ENCODE results near the gene CDK11A. TPM values are rescaled to one million over a fixed set of nuclear protein-coding genes. Genes with fewer than 3 reads are reported as not detected.
"Not testable (repeated sequence)": the region's sequence is repeated elsewhere in the genome, so short reads cannot be mapped to it uniquely, and the experiment has no call there.

Gene CDK11A
- total RNA-seq, 1 experiment from 2014 or later, result 2.6 TPM

DNA sequence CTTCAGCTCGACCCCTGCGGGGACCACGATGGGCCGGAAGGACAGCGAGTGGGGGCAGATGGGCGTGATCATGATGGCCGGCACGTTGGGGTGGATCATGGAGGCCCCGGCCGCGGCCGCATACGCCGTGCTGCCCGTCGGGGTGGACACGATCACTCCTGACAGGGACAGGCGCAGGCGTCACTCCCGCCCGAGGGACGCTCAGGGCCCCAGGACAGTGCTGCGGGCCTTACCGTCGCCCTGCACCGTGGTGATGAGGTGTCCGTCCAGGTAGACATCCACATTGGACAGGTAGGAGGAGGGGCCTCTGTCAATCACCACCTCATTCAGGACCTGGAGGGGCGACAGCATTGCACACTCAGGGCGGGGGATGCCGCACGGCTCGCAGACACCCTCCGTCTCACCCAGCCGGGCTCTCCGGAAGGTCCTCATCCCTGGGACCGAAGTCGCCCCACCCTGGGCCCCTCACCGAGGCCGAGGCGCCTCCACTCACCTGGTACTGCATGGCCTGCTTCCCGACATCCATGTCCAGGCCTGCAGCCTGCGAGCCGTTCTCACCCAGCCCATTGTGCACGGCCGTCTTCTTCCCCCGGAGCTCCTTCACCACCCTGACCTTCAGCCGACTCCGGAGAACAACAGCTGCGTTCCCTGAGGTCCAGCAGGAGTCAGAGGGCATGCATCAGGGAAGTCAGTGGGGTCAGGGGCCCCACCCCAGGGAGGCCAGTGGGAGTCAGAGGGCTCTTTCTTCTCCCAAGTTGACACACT lies 30.1 kb upstream of the CDK11A start:
- DNase-seq (ENCODE audit: low read depth), result no peak

GRCh38 chr1:1753607-1754005 lies 29.4 kb upstream of the CDK11A start:
- no peak for DNase-seq (ENCODE audit: low read depth)

GRCh38 chr1:1752636-1753606 lies 28.8 kb upstream of the CDK11A start:
- no peak for DNase-seq (ENCODE audit: low read depth)

- no peak for DNase-seq (ENCODE audit: low read depth)
These were observed 28.0 kb upstream of the CDK11A start for GRCh38 chr1:1752190-1752589.

- DNase-seq (ENCODE audit: low read depth), result not testable (repeated sequence)
These were observed 25.8 kb upstream of the CDK11A start for GRCh38 chr1:1749941-1750340.

GRCh38 chr1:1748686-1749321 lies 24.6 kb upstream of the CDK11A start:
- no peak for DNase-seq (ENCODE audit: low read depth)

GRCh38 chr1:1746566-1746909 lies 22.4 kb upstream of the CDK11A start:
- DNase-seq (ENCODE audit: low read depth), result not testable (repeated sequence)

GRCh38 chr1:1745651-1746565 lies 21.8 kb upstream of the CDK11A start:
- peak; percentile 38 for DNase-seq (ENCODE audit: low read depth)

DNA sequence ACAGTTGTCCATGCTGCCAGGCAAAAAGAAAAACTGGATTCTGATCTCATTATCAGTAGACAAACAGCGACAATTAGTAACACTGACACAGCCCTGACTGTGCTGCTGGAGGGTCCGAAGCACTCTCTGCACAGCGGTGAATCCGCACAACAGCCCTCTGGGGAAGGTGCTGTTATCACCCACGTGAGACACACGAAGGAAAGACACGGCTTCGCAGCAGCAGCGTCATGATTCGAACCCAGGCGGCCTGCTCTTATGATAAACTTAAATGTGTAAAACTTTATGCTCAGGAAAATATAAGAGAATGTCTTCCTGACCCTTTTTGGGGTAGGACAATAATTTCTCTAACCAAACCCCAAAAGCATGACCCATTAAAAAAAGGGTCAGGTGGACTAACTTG lies 18.4 kb upstream of the CDK11A start:
- not testable (repeated sequence) for DNase-seq (ENCODE audit: low read depth)

- peak; percentile 95 for DNase-seq (ENCODE audit: low read depth)
These were observed 16.9 kb upstream of the CDK11A start for GRCh38 chr1:1741013-1741412.

DNA sequence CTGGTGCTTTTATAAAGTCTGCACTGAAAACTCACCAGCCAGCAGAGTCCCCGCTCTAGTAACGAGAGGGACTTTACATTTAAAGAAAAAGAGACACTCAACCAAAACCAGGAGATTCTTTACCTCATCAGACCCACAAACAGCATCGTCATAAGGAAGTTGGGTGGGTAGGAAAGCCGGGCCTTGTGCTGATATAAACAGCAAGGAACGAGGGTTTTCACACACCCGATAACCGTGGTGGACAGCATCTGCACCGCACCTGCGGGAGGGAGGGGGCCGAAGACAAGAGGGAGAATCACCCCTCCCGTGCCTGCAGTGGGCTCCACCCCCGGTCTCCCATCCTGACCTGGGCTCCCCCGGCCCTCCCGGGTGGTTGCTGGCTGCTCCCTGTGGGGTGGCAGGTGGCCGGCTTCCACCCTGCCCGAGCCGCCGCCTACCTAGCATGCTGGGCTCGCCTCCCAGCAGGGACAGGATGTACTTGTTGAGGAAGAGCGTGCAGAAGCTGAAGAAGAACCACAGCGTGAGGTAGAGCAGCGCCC lies 14.7 kb upstream of the CDK11A start:
- DNase-seq (ENCODE audit: low read depth), result not testable (repeated sequence)

DNA sequence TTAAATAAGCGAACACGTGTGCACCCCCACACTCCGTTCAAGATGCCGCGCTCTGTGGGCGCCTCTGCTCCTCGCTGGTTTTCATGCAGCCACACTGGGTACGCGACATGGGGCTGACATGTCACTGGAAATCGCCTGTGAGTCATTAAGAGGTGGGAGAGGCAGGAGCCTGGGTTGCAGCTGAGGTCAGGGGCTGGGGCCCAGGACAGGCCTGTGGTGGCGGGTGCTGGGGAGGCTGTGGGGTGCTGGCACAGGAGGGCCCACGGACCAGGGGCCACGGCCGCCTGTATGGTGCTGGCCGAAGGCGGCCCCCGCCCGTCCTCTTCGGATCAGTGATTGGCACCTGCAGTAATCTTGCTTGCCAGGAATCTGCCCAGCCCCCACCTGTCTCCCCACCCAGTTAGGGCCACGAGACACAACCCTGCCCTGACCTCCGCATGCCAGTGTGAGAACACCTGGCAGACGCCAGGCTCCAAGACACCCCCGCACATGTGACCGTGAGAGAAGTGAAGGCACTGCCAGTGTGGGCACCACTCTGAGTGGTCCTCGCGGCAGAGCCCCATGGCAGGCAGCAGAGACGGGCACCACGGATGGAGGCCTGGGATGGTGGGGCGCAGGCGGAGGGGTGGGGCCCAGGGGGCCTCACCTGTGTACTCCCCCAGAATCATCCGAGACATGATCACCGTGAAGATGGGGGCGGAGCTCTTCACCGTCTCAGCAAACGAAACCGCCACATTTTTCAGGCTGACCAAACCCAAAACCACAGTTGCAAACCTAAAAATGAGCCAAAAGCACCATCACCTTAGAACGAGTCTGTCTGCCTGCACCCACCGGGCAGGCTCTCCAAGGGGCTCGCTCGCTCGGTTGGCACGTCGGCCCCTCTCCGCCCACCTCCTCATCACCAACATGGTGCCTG lies 13.8 kb upstream of the CDK11A start:
- not testable (repeated sequence) for DNase-seq (ENCODE audit: low read depth)

DNA sequence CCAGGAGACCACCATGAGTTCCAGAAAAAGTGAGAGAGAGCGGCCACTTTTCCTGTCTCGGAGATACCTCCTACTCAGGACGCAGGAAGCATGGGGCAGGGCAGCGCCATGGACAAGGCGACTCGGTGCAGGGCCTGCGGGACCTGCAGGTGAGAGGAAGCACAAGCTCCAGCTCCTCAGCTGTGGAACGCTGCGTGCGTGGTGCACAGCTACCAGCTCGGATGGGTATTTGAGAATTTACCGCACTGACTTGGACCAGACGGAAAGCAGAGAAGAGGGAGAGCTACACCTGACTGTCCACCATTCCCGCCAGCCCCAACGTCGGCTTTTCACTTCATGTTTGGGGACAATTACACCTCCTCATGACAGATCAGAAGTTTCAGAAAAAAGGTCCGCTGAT lies 8.2 kb upstream of the CDK11A start:
- no peak for DNase-seq (ENCODE audit: low read depth)

GRCh38 chr1:1730870-1731269 lies 6.7 kb upstream of the CDK11A start:
- DNase-seq (ENCODE audit: low read depth), result no peak

GRCh38 chr1:1730230-1730629 lies 6.1 kb upstream of the CDK11A start:
- DNase-seq (ENCODE audit: low read depth), result not testable (repeated sequence)

GRCh38 chr1:1729116-1729816 lies 5.1 kb upstream of the CDK11A start:
- DNase-seq (ENCODE audit: low read depth), result not testable (repeated sequence)

DNA sequence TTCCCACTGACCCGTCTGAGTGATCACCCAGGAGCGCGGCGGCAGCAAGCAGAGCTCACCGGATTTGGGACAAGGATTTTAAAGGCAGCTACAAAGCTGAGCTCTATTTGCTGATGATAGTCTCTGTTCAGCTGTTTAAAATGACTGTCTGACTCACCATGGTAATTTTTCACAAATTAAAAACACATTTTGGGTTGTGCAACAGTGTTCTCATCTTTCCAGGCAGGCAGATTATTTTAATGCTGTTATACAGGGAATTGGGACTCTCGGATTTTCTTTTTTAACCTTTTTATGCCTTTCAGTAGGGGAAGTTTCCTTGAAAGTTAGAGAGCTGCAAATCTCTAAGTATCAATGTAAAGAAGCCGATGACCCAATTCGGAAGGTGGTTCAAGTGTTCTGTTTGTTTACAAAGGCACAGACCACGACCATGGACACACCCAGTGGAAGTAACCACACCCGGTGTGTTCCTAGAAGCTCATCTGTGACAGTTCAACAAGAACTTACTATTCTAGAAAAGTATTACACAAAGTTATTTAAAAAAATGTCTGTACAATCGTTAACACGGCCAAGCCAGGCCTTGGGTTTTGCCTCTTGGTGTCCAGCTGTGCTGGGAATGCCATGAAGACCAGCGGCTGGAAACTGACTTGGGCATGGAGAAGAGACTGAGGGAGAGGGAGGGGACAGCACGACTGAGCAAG lies 4.3 kb upstream of the CDK11A start:
- DNase-seq (ENCODE audit: low read depth), result not testable (repeated sequence)

GRCh38 chr1:1727131-1727651 lies 3.0 kb upstream of the CDK11A start:
- DNase-seq (ENCODE audit: low read depth), result peak; percentile 33
